ENCODE measurements around the gene PKD2L2.
A peak's percentile ranks its signal among the peaks of the same experiment; 100 is the strongest.
"Not testable (repeated sequence)": the region's sequence is repeated elsewhere in the genome, so short reads cannot be mapped to it uniquely, and the experiment has no call there.

PKD2L2 gene

DNA sequence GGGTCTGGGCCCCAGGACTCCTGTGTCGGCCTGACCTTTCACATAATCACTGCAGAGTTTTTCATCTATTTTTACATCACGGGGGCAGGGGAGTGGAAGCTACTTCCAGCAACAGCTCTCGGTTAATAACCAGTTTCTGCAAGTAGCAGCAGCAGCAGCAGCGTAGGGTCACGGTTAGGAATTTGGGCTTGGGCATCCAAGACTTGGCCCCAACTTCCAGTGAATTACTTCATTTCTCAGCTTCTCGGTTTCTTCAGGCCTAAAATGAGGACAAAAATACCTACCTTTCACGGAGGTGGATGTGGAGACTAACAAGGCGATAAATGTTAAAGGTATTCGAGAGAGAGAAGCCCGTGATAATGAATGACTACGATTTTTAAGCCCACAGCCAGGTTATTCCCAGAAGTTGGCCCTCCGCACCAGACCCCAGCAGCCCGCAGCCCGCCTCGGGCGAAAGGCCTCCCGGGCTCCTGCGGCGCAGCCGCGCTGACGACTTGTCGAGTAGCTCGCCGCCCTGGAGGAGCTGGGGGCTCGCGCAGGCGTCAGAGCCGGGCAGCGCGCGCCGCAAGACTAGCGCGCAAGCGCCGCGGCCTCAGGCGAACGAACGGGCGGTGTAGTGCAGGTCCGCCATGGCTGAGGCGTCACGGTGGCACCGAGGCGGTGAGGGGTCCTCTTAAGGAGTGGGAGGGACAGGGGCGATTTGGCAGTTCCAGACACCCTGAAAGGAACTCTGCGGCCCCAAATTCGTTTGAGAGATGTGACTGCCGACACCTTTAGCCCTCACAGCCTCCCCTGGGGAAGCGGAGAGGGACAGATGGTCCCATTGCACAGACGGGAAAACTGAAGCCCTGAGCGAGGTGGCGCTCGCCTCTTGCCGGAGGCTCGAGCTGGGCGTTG, at the start of gene PKD2L2:
TSS of gene PKD2L2 (plus strand) at position 595 of the 897 bp plus-strand sequence. CDS start at position 630, 35 bp downstream.
- DNase-seq (ENCODE audit: low read depth in 2 of 2), result peak; percentile 74 to 78

DNA sequence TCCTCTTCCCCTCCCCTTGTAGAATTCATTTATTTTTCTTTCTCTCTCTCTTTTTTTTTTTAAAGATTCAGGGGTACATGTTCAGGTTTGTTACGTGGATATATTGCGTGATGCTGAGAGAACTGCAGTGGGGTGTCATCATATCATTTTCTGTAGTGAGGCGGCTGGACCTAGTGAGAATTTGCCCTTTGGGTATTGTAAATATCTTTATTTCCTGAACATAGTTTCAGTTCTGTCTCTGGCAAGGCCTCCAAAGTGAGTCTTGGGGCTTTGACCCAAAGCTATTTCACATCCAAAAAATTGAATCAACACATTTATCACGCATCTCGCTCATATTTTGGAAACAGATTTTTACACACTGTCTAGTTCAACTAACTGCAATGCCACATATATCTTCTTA, 47.0 kb upstream of the PKD2L2 start:
- DNase-seq (ENCODE audit: low read depth in 2 of 2), result no peak

DNA sequence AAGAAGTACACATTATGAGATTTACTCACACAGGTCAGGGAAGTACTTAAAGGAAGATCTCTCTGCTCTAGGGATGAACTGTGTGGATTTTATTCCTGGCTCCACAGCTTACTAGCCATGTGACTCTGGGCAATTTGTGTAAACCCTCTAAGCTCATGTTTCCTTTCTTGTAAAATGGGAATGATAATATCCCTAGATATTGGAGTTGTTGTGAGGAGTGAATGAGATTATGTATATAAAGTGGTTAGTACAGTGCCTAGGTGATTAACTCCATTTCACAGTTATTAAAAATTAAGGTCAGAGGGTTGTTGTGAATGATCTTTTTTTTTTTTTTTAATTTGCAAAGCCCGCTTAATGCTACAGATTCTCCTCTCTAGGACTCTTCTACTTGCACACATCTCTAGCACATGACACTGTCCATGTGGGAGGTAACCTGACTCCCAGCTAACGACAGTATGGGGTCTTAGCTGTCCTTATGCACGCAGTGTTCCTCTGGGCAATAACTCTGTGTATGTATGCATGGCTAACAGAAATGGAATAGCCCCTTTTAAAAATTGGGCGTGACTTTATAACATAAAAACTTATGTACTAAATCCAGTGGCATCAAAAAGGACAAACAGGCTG, 45.5 kb upstream of the PKD2L2 start:
- no peak for DNase-seq (ENCODE audit: low read depth in 2 of 2)

DNA sequence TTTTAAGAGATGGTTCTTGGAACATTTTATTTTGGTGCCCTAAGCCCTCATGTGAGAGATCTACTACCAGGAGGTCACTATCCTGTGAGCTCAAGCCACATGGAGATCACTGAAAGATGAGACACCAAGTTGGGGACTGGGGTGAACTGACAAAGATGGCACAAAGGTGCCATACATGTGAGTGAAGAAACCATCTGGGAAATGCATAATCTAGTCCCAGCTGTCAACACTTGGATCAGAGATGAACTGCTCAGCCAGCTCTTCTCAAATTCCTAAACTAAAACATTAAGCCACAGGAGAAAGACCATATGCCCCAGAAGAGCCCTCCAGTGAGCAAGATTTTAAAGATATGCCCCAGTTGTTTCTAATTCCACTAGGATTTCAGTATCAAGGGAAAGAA, 43.8 kb upstream of the PKD2L2 start:
- DNase-seq (ENCODE audit: low read depth in 2 of 2), result no peak

DNA sequence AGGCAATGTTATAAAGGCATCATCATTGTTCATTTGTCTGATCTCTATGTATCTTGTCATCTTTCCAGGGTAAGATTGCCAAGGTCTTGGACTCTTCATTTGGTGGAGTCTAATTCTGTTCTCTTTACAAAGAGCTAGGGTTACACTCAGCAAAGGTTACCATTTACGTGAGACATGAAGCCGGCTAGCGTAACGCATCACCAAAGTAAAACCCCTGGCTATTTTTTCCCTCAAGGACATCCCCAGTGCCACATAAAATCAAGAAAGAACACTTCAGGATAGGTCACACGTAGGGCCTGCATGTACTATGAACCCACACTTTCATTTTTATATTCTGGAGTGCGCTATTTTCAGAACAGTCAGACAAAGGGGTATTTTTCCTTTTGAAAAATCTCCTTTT, 41.6 kb upstream of the PKD2L2 start:
- DNase-seq (ENCODE audit: low read depth in 2 of 2), result no peak

DNA sequence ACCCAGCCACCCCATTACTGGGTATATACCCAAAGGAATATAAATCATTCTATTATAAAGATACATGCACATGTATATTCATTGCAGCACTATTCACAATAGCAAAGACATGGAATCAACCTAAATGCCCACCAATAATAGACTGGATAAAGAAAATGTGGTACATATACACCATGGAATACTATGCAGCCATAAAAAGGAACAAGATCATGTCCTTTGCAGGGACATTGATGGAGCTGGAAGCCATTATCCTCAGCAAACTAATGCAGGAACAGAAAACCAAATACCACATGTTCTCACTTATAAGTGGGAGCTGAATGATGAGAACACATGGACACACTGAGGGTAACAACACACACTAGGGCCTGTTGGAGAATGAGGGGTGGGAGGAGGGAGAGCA, 36.1 kb upstream of the PKD2L2 start:
- DNase-seq (ENCODE audit: low read depth in 2 of 2), result not testable (repeated sequence)

DNA sequence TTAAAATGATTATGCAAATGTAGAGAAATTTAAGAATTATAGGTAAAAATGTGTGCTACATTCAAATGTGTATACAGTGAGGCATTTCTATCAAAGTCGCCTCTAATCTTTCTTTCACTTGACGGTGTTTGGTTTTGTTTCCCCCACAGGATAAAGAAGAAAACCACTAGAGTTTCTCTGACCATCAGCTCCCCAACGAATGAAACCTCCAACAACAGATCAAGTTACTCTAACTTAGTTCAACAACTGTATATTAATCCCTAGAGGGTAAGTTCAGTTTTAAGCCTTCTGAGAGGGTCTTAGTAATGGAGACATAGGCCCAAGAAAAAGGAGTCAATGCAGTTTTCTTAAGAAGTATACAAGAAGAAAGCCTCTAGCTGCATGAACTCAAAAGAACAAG, 33.1 kb upstream of the PKD2L2 start:
- DNase-seq (ENCODE audit: low read depth in 2 of 2), result no peak

DNA sequence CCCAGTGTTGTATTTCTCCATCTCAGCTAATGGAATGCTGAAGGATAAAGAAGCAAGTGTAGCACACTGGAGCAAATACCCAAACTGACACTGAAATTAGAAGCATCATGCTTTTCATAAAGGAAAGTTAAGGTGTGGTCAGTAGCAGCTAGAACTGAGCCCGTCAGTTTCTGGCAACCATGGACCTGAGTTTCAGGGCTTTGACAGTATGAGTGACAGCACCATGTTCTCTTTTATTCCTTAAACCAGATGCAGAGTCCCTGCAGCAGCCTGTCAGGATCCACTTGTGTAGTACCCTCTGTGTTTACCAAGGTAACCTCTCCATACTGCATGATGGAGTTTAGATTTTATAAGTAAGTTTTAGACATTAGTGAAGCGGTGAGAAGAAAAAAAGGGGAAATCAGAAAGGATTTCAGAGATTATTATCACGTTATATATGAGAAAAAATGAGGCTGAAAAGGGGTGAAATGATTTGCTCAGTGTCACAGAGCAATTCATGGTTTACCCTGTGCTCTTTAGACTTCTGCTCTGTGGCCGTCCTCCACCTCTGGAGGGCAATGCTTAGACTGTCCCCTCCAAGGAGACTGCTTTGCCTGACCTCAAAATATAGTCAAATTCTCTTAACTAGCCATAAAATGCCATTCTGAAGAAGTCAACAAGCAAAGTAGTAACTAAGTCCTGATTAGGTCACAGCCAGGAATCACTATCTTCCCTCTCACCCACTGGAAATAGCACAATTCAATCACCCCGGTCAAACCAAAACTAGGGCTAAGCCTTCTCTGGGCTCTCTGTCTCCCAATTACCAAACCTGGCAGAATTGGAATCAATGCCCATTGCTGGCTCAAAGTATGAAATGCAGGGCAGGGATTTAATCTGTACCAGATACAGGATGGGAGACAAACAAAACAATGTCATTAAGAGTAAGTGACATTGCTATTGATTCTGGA, 32.1 kb upstream of the PKD2L2 start:
- DNase-seq (ENCODE audit: low read depth in 2 of 2), result no peak

DNA sequence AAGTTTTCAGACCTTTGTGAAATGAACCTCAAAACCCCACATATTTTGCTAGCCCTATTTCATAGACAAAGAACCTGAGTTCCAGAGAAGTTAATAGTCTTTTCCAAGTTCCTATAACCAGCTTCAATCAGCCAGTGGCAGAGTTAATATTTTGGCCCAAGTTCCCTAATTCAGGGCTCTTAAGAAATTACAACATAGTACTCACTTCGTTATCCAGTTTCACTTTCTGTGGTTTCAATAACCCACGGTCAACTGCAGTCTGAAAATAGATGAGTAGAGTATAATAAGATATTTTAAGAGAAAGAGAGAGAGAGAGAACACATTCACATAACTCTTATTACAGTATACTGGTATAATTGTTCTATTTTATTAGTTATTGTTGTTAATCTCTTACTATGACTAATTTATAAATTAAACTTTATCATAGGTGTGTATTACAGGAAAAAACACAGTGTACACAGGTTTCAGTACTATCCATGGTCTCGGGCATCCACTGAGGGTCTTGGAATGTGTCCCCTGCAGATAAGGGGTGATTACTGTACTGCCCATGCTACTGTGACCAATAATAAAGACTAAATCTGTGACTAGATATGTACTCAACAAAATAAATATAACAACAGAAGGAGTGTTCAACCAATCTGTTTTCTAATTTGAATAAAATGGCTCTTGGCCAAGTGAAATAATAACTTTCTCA, 30.9 kb upstream of the PKD2L2 start:
- DNase-seq (ENCODE audit: low read depth in 2 of 2), result no peak

DNA sequence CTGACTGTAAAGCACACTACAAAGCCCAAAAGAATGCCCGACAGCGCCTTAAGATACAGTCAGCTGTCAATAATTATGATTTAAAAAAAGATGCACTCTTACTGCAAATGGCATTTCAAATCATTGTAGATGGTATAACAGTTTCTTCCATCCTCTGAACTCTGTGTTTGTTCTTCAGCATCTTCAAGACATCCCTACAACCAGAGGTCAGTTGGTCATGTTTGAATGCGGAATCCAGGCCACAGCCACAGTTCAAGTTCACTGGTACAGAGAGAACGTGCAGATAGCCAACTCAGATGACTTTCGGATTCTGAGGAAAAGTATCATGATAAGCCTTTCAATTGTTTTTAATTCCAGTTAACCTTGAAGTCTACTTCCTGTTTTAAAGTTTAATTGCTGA, 30.3 kb upstream of the PKD2L2 start:
- no peak for DNase-seq (ENCODE audit: low read depth in 2 of 2)

DNA sequence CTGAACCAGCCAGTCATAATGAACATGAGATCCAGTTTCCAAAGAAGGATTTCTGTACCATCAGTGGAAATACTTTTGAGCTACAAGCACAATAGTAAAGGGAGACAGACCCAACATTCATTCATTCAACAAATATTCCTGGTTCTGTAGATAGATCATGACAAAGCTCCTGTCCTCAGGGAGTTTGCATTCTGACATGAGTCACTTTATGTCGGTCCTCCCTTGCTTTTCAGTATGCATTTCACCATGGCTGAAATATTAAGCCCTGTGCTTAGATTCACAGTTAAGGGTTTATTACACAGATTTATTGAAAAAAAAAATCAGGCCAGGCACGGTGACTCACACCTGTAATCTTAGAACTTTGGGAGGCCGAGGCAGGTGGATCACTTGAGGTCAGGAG, 27.0 kb upstream of the PKD2L2 start:
- no peak for DNase-seq (ENCODE audit: low read depth in 2 of 2)

DNA sequence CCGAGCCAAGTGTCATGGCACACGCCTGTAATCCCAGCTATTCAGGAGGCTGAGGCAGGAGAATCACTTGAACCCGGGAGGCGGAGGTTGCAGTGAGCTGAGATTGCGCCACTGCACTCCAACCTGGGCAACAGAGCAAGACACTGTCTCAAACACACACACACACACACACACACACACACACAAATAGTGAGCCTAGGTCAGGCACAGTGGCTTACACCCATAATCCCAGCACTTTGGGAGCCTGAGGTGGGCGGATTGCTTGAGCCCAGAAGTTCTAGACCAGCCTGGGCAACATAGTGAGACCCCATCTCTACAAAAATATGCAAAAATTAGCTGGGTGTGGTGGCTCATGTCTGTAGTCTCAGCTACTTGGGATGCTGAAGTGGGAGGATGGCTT, 25.6 kb upstream of the PKD2L2 start:
- not testable (repeated sequence) for DNase-seq (ENCODE audit: low read depth in 2 of 2)

DNA sequence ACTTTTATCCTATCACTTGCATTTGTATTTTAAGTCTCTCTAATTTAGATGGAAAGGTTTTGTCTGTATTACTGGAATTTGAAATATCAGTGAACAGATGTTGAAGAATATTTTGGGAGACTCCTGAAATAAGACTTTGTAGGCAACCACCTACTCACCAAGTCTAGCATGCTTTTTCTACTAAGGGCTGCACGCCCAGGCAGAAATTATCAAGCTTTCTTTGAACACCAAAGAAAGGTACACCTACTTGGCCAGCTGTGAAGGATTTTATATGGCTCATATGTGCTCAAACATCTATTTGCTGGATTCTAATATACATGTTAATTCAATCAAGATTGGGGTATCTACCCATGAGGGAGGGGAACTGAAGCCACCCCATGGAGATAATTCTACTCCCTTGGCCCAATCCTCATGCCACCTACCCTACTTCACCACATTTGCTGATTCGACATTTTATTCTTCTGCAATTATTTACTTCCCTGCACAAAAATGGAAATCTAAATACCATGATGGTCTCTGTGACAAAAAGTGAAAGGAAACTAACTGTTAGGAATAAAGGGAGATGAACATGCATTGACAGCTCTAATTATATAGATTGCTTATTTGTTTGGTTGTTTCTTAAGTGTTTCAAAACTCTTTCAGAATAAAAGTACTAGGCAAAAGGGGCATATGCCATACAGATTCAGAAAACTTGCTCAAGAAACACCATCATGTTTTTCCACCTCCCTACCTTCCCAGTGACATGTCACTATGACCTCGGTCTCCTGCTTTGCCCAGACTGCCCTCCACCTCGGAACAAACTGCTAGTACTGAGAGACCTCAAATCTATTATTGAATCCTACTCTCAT, 22.5 kb upstream of the PKD2L2 start:
- DNase-seq (ENCODE audit: low read depth in 2 of 2), result no peak

DNA sequence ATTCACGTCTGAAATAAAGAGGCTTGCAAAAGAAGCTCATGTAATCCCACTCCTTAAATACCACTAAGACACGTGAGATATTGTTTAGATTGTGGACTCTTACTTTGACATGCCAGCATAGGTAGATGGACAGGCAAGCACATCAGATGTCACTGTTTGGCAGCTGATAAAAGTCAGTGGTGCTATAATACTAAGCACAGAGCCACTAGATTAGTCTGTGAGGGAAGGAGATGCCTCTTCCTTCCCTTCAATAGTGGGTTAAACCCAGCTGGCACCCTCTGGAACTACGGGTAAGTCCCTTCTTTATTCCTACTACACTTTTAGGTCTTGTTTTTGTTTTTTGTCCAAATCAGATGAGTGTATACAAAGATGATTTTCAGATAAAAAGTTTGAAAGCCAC, 21.6 kb upstream of the PKD2L2 start, which contains the start of gene MYOT:
TSS of gene MYOT (plus strand) at position 197 of the 400 bp plus-strand sequence. CDS start 2,792 bp downstream, outside the sequence.
- no peak for DNase-seq (ENCODE audit: low read depth in 2 of 2)

DNA sequence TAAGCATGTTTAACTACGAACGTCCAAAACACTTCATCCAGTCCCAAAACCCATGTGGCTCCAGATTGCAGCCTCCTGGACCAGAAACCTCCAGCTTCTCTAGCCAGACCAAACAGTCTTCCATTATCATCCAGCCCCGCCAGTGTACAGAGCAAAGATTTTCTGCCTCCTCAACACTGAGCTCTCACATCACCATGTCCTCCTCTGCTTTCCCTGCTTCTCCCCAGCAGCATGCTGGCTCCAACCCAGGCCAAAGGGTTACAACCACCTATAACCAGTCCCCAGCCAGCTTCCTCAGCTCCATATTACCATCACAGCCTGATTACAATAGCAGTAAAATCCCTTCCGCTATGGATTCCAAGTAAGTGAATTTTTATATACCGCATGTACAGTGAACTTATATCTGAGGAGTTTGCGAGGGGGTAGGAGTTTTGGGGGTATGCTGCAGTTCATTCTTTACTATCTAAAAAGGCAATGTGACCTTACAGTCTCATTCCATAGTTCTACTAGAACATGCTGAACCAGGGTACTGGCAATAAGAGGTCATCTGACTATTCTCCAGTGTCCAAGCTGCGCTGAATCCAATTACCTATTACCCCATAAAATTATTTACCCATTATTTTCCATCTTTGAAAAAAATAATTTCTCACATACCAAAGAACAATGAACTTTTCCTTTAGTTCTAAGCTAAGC, 18.5 kb upstream of the PKD2L2 start:
- DNase-seq (ENCODE audit: low read depth in 2 of 2), result no peak

DNA sequence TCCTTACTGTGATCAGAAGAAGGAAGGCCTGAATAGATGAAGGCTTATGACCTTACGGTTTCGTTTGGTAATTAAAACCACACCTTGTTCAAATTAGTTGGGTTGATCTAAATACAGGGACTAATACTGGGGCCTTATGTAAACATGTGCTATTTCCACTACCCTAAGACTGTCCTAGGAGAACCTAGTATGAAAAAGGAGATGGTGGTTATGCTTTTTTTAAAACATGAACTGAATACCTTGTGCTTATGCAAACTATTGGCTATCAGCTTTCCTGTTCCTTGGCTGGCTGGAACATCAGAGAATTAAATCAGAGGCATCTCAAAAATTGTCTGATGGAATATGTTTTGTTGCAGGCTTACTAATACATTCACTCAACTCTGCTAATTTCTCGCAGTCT, 17.7 kb upstream of the PKD2L2 start:
- no peak for DNase-seq (ENCODE audit: low read depth in 2 of 2)

DNA sequence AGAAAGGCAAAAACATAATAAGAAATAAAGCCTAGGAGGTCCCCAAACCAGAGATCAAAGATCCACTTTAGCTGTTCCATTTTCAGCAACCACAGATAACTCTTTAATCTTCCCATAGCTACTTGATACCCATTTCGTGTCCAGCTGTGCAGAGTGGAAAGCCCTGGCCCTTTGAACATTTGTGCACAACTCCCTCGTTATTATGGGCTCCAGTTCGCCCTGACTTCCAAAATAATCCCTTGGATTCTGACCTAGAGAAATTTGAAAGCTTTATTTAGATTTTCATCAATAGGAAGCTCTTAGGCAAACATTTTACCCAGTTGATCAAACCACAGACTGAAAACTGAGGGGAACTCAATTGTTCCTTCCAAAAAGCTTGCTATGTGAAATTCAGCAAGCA, 16.8 kb upstream of the PKD2L2 start:
- no peak for DNase-seq (ENCODE audit: low read depth in 2 of 2)

DNA sequence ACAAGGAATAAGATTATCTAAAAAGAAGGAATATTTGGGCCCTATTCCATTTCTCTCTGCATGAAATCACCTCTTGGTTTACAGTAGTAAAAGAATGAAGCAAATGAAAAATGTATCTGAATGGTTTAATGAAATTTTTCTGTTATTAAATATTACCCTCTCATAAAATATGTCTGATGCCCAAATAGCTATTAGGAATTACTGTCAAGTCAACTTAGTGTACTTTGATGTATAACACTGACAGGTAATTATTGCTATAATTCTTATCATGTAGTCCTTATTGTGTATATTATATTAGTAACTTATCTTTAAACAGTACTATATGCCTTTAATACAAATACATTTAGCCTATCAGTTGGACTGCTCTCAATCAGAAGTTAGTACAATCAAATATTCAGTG, 13.2 kb upstream of the PKD2L2 start:
- no peak for DNase-seq (ENCODE audit: low read depth in 2 of 2)

DNA sequence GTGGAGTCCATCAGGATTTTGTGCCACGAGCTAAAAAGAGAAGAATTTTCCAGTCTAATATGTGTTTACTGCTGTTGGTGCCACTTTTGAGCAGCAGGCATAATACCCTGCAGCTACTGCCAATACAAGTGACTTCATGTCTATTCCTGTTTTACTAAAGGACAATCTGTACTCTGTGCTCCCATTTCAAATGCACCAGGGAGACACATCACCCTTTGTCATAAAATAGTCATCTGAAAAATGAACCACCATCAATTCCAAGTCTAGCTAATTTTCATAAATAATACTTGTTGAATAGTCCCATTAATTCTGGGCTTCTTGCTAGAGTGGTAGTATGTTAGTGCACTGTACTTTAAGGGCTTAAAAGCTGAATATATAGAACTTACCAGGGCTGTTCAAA, 8.9 kb upstream of the PKD2L2 start:
- DNase-seq (ENCODE audit: low read depth in 2 of 2), result no peak

DNA sequence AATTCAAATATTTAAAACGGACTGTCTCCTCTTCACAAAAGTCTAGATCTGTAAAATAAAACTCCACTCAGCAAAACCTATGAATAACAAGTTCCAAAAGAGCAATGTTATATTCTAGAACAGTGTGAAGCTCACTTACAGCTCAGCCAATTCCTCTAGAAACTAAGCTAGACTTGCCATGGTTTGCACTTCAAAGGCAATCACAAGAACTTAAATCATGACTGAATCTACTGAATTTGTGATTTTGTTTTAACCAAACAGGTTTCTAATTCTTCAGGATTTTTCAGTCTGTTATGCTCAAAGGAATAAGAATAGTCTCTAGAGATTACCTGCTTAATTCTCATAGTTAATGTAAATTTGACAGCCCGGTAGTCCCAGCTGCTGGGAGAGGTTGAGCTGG, 1.4 kb upstream of the PKD2L2 start:
- no peak for DNase-seq (ENCODE audit: low read depth in 2 of 2)
